DMS 273 treated with DMSO at 0.1 percent for 48 hours (cell line): ENCODE data around the gene GPC5.

Experiments
- DNase-seq: peaks from one replicate; lab custom pipeline; 2025; lab: John Stamatoyannopoulos, UW

The GPC5 gene

GRCh38 chr13:91539286-91540157, 141.1 kb downstream of the GPC5 start:
- no peak for DNase-seq

- DNase-seq, result no peak
Measured at GRCh38 chr13:91540158-91540736, 141.8 kb downstream of the GPC5 start.

- no peak for DNase-seq
Measured at GRCh38 chr13:91544723-91545122, 146.3 kb downstream of the GPC5 start.

- no peak for DNase-seq
Measured at GRCh38 chr13:91546900-91547299, 148.5 kb downstream of the GPC5 start.

GRCh38 chr13:91553584-91553983, 155.2 kb downstream of the GPC5 start:
- no peak for DNase-seq

GRCh38 chr13:91554101-91554500, 155.7 kb downstream of the GPC5 start:
- no peak for DNase-seq

GRCh38 chr13:91557328-91558090, 159.1 kb downstream of the GPC5 start:
- no peak for DNase-seq

- no peak for DNase-seq
Measured at GRCh38 chr13:91563799-91564198, 165.4 kb downstream of the GPC5 start.

GRCh38 chr13:91564396-91564795, 166.0 kb downstream of the GPC5 start:
- DNase-seq, result no peak

GRCh38 chr13:91565296-91565695, 166.9 kb downstream of the GPC5 start:
- DNase-seq, result no peak

- no peak for DNase-seq
Measured at GRCh38 chr13:91567485-91568207, 169.2 kb downstream of the GPC5 start.

- DNase-seq, result no peak
Measured at GRCh38 chr13:91571681-91572080, 173.3 kb downstream of the GPC5 start.

- DNase-seq, result no peak
Measured at GRCh38 chr13:91572439-91572838, 174.0 kb downstream of the GPC5 start.

- DNase-seq, result no peak
Measured at GRCh38 chr13:91572944-91573598, 174.7 kb downstream of the GPC5 start.

GRCh38 chr13:91574766-91575165, 176.3 kb downstream of the GPC5 start:
- DNase-seq, result no peak

- no peak for DNase-seq
Measured at GRCh38 chr13:91576590-91576989, 178.2 kb downstream of the GPC5 start.

- DNase-seq, result no peak
Measured at GRCh38 chr13:91579320-91579719, 180.9 kb downstream of the GPC5 start.

GRCh38 chr13:91580749-91581148, 182.3 kb downstream of the GPC5 start:
- no peak for DNase-seq

- no peak for DNase-seq
Measured at GRCh38 chr13:91586609-91587008, 188.2 kb downstream of the GPC5 start.

- no peak for DNase-seq
Measured at GRCh38 chr13:91588541-91588940, 190.1 kb downstream of the GPC5 start.
